ENCODE data around the gene PTTG1IP2.
"Not testable (repeated sequence)": the region's sequence is repeated elsewhere in the genome, so short reads cannot be mapped to it uniquely, and the experiment has no call there.

PTTG1IP2 gene

DNA sequence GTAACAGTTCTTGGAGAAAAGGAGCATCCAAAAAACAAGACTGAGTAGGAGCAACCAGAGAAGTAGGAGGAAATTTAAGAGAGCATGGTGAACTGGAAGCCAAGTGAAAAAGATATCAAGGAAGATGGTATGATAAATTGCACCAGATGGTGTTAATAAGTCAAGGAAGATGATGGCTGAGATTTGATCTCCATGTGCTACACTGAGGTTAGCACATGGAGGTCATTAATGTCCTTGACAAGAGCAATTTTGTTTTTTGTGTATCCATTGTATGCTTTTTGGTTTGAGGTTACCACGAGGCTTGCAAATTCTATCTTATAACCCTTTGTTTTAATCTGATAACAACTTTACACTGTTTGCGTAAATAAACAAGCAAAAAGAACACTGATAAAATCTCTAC, 11.3 kb upstream of the PTTG1IP2 start:
- DNase-seq (ENCODE audit: low read depth) = no peak
- in situ Hi-C loops (cut with HindIII; ENCODE audit: low sequenced_read_pairs) = no loop called here
- TF ChIP-seq, protein P1, sequence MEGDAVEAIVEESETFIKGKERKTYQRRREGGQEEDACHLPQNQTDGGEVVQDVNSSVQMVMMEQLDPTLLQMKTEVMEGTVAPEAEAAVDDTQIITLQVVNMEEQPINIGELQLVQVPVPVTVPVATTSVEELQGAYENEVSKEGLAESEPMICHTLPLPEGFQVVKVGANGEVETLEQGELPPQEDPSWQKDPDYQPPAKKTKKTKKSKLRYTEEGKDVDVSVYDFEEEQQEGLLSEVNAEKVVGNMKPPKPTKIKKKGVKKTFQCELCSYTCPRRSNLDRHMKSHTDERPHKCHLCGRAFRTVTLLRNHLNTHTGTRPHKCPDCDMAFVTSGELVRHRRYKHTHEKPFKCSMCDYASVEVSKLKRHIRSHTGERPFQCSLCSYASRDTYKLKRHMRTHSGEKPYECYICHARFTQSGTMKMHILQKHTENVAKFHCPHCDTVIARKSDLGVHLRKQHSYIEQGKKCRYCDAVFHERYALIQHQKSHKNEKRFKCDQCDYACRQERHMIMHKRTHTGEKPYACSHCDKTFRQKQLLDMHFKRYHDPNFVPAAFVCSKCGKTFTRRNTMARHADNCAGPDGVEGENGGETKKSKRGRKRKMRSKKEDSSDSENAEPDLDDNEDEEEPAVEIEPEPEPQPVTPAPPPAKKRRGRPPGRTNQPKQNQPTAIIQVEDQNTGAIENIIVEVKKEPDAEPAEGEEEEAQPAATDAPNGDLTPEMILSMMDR (IDR thresholded peaks at IDR 0.05; ENCODE audit: low read depth, low read length, missing control alignments) = no peak
- H3K4me3 ChIP-seq (ENCODE audit: low read depth, low read length) = no peak overlapping the region

GRCh38 chr7:90459888-90460287, 9.6 kb upstream of the PTTG1IP2 start:
- TF ChIP-seq, protein P1 (IDR thresholded peaks at IDR 0.05; ENCODE audit: low read depth, low read length, missing control alignments) = no peak
- in situ Hi-C loops (cut with HindIII; ENCODE audit: low sequenced_read_pairs) = no loop called here
- no peak for DNase-seq (ENCODE audit: low read depth)
- no peak overlapping the region for H3K4me3 ChIP-seq (ENCODE audit: low read depth, low read length)

GRCh38 chr7:90461219-90461618, 8.2 kb upstream of the PTTG1IP2 start:
- in situ Hi-C loops (cut with HindIII; ENCODE audit: low sequenced_read_pairs) = no loop called here
- no peak for DNase-seq (ENCODE audit: low read depth)
- TF ChIP-seq, protein P1 (IDR thresholded peaks at IDR 0.05; ENCODE audit: low read depth, low read length, missing control alignments) = no peak
- H3K4me3 ChIP-seq (ENCODE audit: low read depth, low read length) = no peak overlapping the region

DNA sequence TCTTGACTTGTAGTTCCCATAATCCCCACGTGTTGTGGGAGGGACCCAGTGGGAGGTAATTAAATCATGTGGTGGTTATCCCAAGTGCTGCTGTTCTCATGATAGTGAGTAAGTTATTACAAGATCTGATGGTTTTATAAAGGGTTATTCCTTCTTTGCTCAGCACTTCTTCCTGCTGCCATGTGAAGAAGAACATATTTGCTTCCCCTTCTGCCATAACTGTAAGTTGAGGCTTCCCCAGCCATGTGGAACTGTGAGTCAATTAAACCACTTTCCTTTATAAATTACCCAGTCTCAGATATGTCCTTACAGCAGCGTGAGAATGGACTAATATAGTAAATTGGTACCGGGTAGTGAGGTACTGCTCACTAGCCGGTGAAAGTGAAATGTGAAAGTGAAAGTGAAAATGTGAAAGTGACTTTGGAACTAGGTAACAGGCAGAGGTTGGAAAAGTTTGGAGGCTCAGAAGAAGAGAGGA, 6.2 kb upstream of the PTTG1IP2 start:
- in situ Hi-C loops (cut with HindIII; ENCODE audit: low sequenced_read_pairs); DNase-seq (ENCODE audit: low read depth); H3K4me3 ChIP-seq (ENCODE audit: low read depth, low read length): not testable (repeated sequence)

DNA sequence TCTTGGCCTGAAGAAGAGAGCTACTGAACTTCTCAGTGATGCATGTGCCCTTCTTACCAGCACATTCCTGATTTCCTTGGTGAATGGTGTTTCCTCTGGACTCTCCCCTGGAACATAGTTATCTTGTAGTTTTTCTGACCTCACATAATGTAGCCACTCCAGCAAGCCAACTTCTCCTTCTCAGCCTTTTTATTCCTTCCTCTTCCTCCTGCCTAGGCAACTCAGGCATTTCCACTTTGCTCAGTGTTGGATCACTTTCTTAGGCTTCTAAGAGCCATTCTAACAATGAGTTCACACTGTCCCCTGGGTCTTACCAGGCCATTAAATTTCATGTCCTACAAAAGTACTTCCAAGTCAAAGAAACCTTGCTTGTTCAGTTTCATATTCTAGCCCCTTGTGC, 3.6 kb upstream of the PTTG1IP2 start:
- TF ChIP-seq, protein P1 (IDR thresholded peaks at IDR 0.05; ENCODE audit: low read depth, low read length, missing control alignments) = no peak
- in situ Hi-C loops (cut with HindIII; ENCODE audit: low sequenced_read_pairs) = no loop called here
- no peak for DNase-seq (ENCODE audit: low read depth)
- H3K4me3 ChIP-seq (ENCODE audit: low read depth, low read length) = no peak overlapping the region

- TF ChIP-seq, protein P1 (IDR thresholded peaks at IDR 0.05; ENCODE audit: low read depth, low read length, missing control alignments) = no peak
- no peak overlapping the region for H3K4me3 ChIP-seq (ENCODE audit: low read depth, low read length)
- in situ Hi-C loops (cut with HindIII; ENCODE audit: low sequenced_read_pairs) = no loop called here
- DNase-seq (ENCODE audit: low read depth) = no peak
These were observed 3.5 kb downstream of the PTTG1IP2 start for GRCh38 chr7:90472805-90473540.

GRCh38 chr7:90473814-90474213, 4.4 kb downstream of the PTTG1IP2 start:
- TF ChIP-seq, protein P1 (IDR thresholded peaks at IDR 0.05; ENCODE audit: low read depth, low read length, missing control alignments) = no peak
- DNase-seq (ENCODE audit: low read depth) = no peak
- in situ Hi-C loops (cut with HindIII; ENCODE audit: low sequenced_read_pairs) = no loop called here
- no peak overlapping the region for H3K4me3 ChIP-seq (ENCODE audit: low read depth, low read length)

Data from astrocyte of the cerebellum (primary cell).